Measurements from ENCODE around the gene GNS.

DNA sequence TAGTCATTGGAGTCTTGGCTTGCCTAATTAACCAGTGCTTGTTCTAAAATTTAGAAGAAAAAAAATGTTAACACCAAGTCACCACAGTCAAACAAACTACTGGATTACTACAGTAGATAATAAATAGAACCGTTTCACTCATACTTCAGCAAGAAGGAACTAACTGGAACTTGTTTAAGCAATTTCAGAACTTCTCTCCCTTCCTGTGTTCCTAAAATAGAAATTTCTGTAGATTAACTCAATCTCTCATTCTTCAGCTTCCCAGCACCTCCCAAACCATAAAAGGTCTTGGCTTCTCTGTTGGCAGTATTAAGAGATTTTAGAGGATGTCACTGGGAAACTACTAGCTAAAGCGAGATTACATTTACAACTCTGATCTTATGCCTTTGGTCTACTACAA lies 18.6 kb downstream of the GNS start:
- TF ChIP-seq POLR2AphosphoS5 (IDR thresholded peaks at IDR 0.05; ENCODE audit: low read depth, low read length) = no peak
- no peak for TF ChIP-seq POLR2A (IDR thresholded peaks at IDR 0.05; ENCODE audit: low read depth, low read length)

Measured in GM12892 (cell line).